ENCODE measurements around the gene NFATC2IP. TPM values are rescaled to one million over a fixed set of nuclear protein-coding genes. Genes with fewer than 3 reads are reported as not detected.

The NFATC2IP gene
- polyA plus RNA-seq, 1 donor (not counting 4 experiments of a cell fraction or from before 2014, with no cell fraction given), result 56.5 TPM

- Histone ChIP-seq H4K20me1 (ENCODE audit: control insufficient read depth, extremely low read depth, insufficient read depth, low read length) (no peaks in the 10 kb centered on the region), H3K9me3 (ENCODE audit: control insufficient read depth, low read depth, low read length) (no peaks in the 10 kb centered on the region), H3K79me2 (ENCODE audit: control insufficient read depth, insufficient read depth, low read length) (peaks cover 9% of the 10 kb centered on the region), H2AFZ (ENCODE audit: control insufficient read depth, low read length) (no peak overlapping the region), H3K4me1 (ENCODE audit: control insufficient read depth, extremely low read depth, insufficient read depth, low read length) (no peaks in the 10 kb centered on the region), H3K27me3 (ENCODE audit: control insufficient read depth, extremely low read depth, insufficient read depth, low read length) (no peaks in the 10 kb centered on the region), H3K9me1 (ENCODE audit: control insufficient read depth, extremely low read depth, insufficient read depth, low read length) (no peaks in the 10 kb centered on the region), H3K4me2 (ENCODE audit: control insufficient read depth, extremely low read depth, insufficient read depth, low read depth, low read length) (no peak overlapping the region), H3K27ac (ENCODE audit: control insufficient read depth, insufficient read depth, low read length) (no peak overlapping the region), H3K9ac (ENCODE audit: control insufficient read depth, extremely low read depth, insufficient read depth, low read length) (no peak overlapping the region), H3K36me3 (ENCODE audit: control insufficient read depth in 2 of 2, extremely low read depth in 1 of 2, insufficient read depth in 2 of 2, low read length in 2 of 2) (peaks cover 40 to 44% of the 10 kb centered on the region in 2 experiments), H3K4me3 (ENCODE audit: control insufficient read depth in 2 of 3, extremely low read depth in 1 of 3, insufficient read depth in 2 of 3, low read depth in 1 of 3, low read length in 3 of 3) (no peak overlapping the region)
- FAIRE-seq, result no peak
- TF ChIP-seq EZH2 (IDR thresholded peaks at IDR 0.05; ENCODE audit: low read length), result no peak
- no peak for TF ChIP-seq CTCF (optimal IDR thresholded peaks at IDR 0.05 in 1 of 3, IDR thresholded peaks at IDR 0.05 in 1 of 3, conservative IDR thresholded peaks at IDR 0.05 in 1 of 3; ENCODE audit: extremely low read depth in 1 of 3, insufficient read depth in 2 of 3, low read length in 3 of 3)
- no peak for DNase-seq (ENCODE audit: low read depth, low spot score)
- dilution Hi-C loops (cut with MboI; ENCODE audit: extremely low pct_ligation_motif_present, low sequenced_read_pairs), result no loop called here
These were observed 7.5 kb downstream of the NFATC2IP start for GRCh38 chr16:28958216-28958615.

GRCh38 chr16:28958836-28959235 lies 8.1 kb downstream of the NFATC2IP start:
- no peak for DNase-seq (ENCODE audit: low read depth, low spot score)
- Histone ChIP-seq H3K36me3 (ENCODE audit: control insufficient read depth in 2 of 2, extremely low read depth in 1 of 2, insufficient read depth in 2 of 2, low read length in 2 of 2) (peaks cover 43 to 44% of the 10 kb centered on the region in 2 experiments), H3K9me1 (ENCODE audit: control insufficient read depth, extremely low read depth, insufficient read depth, low read length) (no peaks in the 10 kb centered on the region), H4K20me1 (ENCODE audit: control insufficient read depth, extremely low read depth, insufficient read depth, low read length) (no peaks in the 10 kb centered on the region), H3K4me2 (ENCODE audit: control insufficient read depth, extremely low read depth, insufficient read depth, low read depth, low read length) (no peak overlapping the region), H2AFZ (ENCODE audit: control insufficient read depth, low read length) (no peak overlapping the region), H3K79me2 (ENCODE audit: control insufficient read depth, insufficient read depth, low read length) (peaks cover 4% of the 10 kb centered on the region), H3K27ac (ENCODE audit: control insufficient read depth, insufficient read depth, low read length) (no peak overlapping the region), H3K9ac (ENCODE audit: control insufficient read depth, extremely low read depth, insufficient read depth, low read length) (no peak overlapping the region), H3K4me1 (ENCODE audit: control insufficient read depth, extremely low read depth, insufficient read depth, low read length) (no peaks in the 10 kb centered on the region), H3K4me3 (ENCODE audit: control insufficient read depth in 2 of 3, extremely low read depth in 1 of 3, insufficient read depth in 2 of 3, low read depth in 1 of 3, low read length in 3 of 3) (no peak overlapping the region), H3K27me3 (ENCODE audit: control insufficient read depth, extremely low read depth, insufficient read depth, low read length) (no peaks in the 10 kb centered on the region), H3K9me3 (ENCODE audit: control insufficient read depth, low read depth, low read length) (no peaks in the 10 kb centered on the region)
- TF ChIP-seq CTCF (optimal IDR thresholded peaks at IDR 0.05 in 1 of 3, IDR thresholded peaks at IDR 0.05 in 1 of 3, conservative IDR thresholded peaks at IDR 0.05 in 1 of 3; ENCODE audit: extremely low read depth in 1 of 3, insufficient read depth in 2 of 3, low read length in 3 of 3), result no peak
- no peak for FAIRE-seq
- dilution Hi-C loops (cut with MboI; ENCODE audit: extremely low pct_ligation_motif_present, low sequenced_read_pairs), result no loop called here
